Progenitor cell of endocrine pancreas (in vitro differentiated cells): Measurements from ENCODE around the gene TANK. TPM values are rescaled to one million over a fixed set of nuclear protein-coding genes. Genes with fewer than 3 reads are reported as not detected.

Experiments
- DNase-seq: peaks from one replicate; pipeline ENCODE4 v3.0.0; 2021; ENCODE audit warnings: low spot score; ENCODE audit not compliant: unreplicated experiment
- H3K27ac Mint-ChIP-seq: 2 replicates; pipeline ENCODE4 v1.8.0; 2021; ENCODE audit warnings: mild to moderate bottlenecking, moderate library complexity, mixed read lengths
- H3K27me3 Mint-ChIP-seq: 2 replicates; pipeline ENCODE4 v1.8.0; 2021; ENCODE audit warnings: mixed read lengths
- H3K36me3 Mint-ChIP-seq: 2 replicates; pipeline ENCODE4 v1.8.0; 2022; ENCODE audit warnings: mixed read lengths; ENCODE audit not compliant: insufficient read depth
- H3K4me1 Mint-ChIP-seq: 2 replicates; pipeline ENCODE4 v1.8.0; 2021; ENCODE audit warnings: low read depth, mixed read lengths
- H3K4me3 Mint-ChIP-seq: 2 replicates; pipeline ENCODE4 v1.8.0; 2021; ENCODE audit warnings: low read depth, mild to moderate bottlenecking, moderate library complexity, mixed read lengths
- H3K9me3 Mint-ChIP-seq: 2 replicates; pipeline ENCODE4 v1.8.0; 2021; ENCODE audit warnings: low read depth, mixed read lengths
- total RNA-seq: library from RNA; stranded (reverse); gene quantifications from 2 replicates; pipeline ENCODE4 v1.2.1, GENCODE V29; 2021
- TF ChIP-seq, protein P1 (sequence below): fragments of 200-600 bp; sonication (generic); IDR thresholded peaks from one replicate; pipeline ENCODE4 v1.5.0; 2021; ENCODE audit warnings: antibody characterized with exemption, mild to moderate bottlenecking; ENCODE audit not compliant: unreplicated experiment

TANK gene
- total RNA-seq, 1 donor from 2014 or later, result 33.5 TPM

DNA sequence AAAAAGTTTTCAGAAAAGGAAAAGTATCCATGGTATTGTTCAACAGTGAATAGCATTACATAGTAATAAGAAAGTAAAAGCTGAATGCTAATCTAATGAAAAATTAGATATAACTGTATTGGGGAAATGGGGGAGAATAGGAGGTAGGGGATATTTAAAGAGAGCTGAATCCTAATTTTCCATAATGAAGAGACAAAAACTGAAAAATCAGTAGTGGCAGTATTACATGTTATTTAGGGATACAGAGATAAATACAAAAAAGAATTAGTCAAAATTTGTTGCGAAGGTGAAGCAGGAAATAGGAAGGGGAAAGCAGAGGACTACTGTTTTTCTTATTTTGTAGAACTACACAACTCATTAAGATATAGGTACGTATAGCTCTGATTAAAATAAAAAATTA lies 9.1 kb downstream of the TANK start:
- DNase-seq, result no peak
- Mint-ChIP-seq H3K27ac (no peak overlapping the region), H3K9me3 (no peaks in the 10 kb centered on the region), H3K27me3 (no peaks in the 10 kb centered on the region), H3K4me3 (no peak overlapping the region), H3K4me1 (no peaks in the 10 kb centered on the region), H3K36me3 (peaks cover 3% of the 10 kb centered on the region)
- TF ChIP-seq, protein P1, sequence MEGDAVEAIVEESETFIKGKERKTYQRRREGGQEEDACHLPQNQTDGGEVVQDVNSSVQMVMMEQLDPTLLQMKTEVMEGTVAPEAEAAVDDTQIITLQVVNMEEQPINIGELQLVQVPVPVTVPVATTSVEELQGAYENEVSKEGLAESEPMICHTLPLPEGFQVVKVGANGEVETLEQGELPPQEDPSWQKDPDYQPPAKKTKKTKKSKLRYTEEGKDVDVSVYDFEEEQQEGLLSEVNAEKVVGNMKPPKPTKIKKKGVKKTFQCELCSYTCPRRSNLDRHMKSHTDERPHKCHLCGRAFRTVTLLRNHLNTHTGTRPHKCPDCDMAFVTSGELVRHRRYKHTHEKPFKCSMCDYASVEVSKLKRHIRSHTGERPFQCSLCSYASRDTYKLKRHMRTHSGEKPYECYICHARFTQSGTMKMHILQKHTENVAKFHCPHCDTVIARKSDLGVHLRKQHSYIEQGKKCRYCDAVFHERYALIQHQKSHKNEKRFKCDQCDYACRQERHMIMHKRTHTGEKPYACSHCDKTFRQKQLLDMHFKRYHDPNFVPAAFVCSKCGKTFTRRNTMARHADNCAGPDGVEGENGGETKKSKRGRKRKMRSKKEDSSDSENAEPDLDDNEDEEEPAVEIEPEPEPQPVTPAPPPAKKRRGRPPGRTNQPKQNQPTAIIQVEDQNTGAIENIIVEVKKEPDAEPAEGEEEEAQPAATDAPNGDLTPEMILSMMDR, result no peak

DNA sequence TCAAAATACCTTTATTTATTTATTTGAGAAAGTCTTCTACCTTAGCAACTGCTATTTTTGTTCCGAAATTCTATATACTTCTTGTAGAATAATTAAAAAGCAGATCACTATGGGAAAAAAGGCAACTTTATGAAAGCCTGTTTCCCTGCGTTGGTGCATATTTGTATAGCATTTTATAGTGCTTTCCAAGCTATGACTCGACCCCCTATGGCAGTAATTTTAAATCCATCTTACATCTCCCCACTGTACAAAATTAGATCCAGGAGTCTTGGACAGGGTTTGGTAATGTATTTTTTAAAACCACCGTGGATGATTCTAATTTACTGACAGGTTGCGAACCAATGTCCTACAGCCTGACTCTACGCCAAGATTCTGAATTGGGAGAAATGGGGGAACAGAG lies 10.1 kb downstream of the TANK start:
- peaks cover 6% of the 10 kb centered on the region for H3K36me3 Mint-ChIP-seq
- H3K4me1 Mint-ChIP-seq, result no peaks in the 10 kb centered on the region
- no peaks in the 10 kb centered on the region for H3K9me3 Mint-ChIP-seq
- no peak overlapping the region for H3K27ac Mint-ChIP-seq
- no peak overlapping the region for H3K4me3 Mint-ChIP-seq
- H3K27me3 Mint-ChIP-seq, result no peaks in the 10 kb centered on the region
- TF ChIP-seq, protein P1, result no peak
- DNase-seq, result no peak

DNA sequence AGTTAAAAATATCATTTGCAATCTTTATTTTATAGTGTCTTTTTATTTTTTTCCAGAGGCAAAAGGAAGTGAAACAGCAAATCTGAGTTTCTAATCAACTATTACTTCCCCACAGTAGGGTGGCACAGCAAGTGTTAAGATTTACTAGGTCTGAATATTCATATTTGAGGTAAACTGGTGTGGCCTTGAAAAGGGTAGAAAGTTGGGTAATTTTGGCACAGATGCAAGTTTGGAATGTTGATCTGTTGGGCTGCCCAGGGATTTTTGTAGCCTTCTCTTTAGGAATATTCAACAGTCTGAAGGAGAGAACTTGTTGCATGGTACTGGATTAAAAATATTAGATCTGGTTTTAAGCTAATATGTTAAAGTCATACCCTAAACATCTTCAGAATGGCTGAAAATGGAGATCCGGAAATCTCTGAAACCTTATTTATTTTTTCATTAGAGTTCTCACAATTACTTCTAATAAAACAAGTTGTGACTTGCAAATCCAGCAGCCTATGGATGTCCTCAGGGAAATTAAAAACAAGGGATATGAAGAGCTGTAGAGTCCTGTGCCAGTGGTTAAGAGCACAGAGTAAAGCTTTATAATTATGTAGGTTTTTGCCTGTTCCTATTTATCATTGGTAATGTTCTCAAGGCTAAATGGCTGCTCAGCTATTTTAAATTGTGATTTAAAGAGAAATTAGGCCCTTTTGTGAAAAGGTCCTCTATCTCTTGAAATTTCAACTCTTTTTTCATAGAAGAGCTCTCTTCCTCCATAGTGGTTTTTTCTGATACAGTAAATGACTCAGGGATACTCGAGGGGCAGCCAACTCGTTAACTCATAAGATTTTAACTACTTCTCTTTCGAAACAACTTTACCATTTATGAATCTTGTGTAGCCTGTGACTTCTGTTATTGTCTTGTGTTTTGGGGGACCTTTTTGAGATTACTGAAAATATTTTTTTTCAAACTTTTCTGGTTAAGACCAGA lies 11.0 kb downstream of the TANK start:
- Mint-ChIP-seq H3K27me3 (no peaks in the 10 kb centered on the region), H3K4me1 (no peaks in the 10 kb centered on the region), H3K27ac (no peak overlapping the region), H3K36me3 (peaks cover 7% of the 10 kb centered on the region), H3K4me3 (no peak overlapping the region), H3K9me3 (no peaks in the 10 kb centered on the region)
- TF ChIP-seq, protein P1, result no peak
- no peak for DNase-seq

DNA sequence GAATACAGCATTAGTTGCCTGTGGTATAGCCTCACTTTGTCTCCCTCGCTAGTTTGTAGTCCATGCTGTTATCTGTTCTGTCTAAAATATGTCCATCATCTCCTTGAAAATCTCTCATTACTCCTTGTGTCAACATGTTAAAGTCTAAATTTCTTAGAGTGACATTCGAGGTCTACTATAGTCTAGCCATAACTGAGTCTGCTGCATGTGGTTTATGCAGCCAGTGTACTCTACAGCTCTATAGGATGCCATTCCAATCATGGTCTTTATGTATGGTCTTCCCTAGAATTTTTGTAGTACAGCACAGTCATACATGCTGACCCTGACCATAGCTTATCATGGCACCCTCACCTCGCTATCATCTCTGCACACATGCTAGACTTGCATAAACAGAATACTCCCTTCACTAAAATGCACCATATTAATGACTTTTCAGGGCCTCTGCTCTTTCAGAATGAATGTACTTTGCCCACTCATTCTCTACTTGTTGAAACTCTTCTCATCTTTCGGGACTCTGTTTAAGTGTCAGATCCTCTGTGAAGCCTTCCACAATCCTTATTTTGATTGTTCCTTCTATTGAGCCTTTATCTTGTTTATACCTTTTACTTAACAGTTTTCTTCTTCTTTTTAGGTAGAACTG lies 12.8 kb downstream of the TANK start:
- Mint-ChIP-seq H3K36me3 (peaks cover 15% of the 10 kb centered on the region), H3K27ac (no peak overlapping the region), H3K4me3 (no peak overlapping the region), H3K4me1 (no peaks in the 10 kb centered on the region), H3K9me3 (peaks cover 8% of the 10 kb centered on the region), H3K27me3 (no peaks in the 10 kb centered on the region)
- DNase-seq, result no peak
- TF ChIP-seq, protein P1, result no peak

DNA sequence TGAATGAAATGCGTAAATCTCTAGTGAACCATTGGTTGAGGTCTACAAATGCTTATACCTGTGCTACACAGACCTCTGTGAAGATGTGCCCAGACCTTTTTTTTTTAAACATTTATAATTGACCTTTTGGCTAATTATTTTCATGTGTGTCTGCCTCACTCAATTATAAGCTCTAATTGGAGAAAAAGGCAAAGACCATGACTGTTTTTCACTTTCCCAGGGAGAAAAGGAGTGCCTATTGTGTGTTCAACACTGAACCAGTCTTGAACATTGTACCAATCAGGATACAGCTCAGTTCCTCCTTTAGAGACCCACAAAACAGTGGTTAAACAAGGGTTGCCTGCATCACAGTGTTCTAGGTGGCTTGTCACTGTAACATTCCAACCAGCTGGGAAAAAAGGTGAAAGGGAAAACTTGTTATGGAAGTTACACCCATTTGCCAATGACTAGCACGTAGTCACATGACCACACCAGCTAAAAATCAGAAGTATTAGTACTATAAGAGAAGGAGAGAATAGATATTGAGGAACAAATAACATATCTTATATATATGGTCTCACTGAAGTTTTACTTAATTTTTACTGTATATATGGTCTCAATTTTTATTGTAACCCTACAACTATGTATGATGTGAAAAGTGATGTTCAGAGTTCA lies 13.4 kb downstream of the TANK start:
- DNase-seq, result no peak
- Mint-ChIP-seq H3K4me1 (no peaks in the 10 kb centered on the region), H3K36me3 (peaks cover 15% of the 10 kb centered on the region), H3K27ac (no peak overlapping the region), H3K9me3 (peaks cover 8% of the 10 kb centered on the region), H3K27me3 (no peaks in the 10 kb centered on the region), H3K4me3 (no peak overlapping the region)
- TF ChIP-seq, protein P1, result no peak
